ENCODE data around the gene SZRD1. TPM values are rescaled to one million over a fixed set of nuclear protein-coding genes. Genes with fewer than 3 reads are reported as not detected.
A peak's percentile ranks its signal among the peaks of the same experiment; 100 is the strongest.

SZRD1 gene
- total RNA-seq, 2 experiments from 2014 or later, result 156 to 157 TPM

DNA sequence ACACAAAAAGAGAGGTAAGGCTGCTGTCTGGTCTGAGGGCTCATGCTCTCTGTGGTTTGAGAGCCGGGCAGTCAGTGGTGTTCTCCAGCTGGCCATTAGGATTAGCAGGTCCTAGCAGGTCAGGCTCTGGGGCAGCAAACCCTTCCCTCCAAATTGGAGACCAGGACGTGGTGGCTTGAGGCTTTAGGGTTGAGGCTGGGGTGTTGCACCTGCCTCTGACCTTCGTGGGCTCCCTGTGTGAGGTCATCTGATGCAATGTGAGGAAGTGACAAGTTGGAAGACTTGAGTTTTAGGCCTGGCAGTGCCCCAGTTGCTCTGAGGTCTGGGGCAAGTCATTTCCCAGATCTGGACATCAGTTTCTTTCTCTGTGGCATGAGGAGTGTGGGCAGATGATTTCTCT lies 24.4 kb downstream of the SZRD1 start:
- Mint-ChIP-seq H3K9me3 (no peaks in the 10 kb centered on the region), H3K4me1 (peaks cover 56% of the 10 kb centered on the region), H3K27ac (peak overlapping the region; percentile 78), H3K4me3 (no peak overlapping the region), H3K27me3 (no peaks in the 10 kb centered on the region), H3K36me3 (ENCODE audit: low read depth) (peaks cover 46% of the 10 kb centered on the region)
- CTCF ChIA-PET, result interaction anchor here (1.2 kb wide), 1 partner anchor 49 kb away, joined by 4 read pairs; the partner anchor contains the start of gene NECAP2
- peak; percentile 25 for DNase-seq
- POLR2A ChIA-PET, result interaction anchor here (1.1 to 1.9 kb wide), 4 partner anchors 10 to 43 kb away, joined by 3 to 6 read pairs (median 4); no protein-coding TSS in a partner anchor

DNA sequence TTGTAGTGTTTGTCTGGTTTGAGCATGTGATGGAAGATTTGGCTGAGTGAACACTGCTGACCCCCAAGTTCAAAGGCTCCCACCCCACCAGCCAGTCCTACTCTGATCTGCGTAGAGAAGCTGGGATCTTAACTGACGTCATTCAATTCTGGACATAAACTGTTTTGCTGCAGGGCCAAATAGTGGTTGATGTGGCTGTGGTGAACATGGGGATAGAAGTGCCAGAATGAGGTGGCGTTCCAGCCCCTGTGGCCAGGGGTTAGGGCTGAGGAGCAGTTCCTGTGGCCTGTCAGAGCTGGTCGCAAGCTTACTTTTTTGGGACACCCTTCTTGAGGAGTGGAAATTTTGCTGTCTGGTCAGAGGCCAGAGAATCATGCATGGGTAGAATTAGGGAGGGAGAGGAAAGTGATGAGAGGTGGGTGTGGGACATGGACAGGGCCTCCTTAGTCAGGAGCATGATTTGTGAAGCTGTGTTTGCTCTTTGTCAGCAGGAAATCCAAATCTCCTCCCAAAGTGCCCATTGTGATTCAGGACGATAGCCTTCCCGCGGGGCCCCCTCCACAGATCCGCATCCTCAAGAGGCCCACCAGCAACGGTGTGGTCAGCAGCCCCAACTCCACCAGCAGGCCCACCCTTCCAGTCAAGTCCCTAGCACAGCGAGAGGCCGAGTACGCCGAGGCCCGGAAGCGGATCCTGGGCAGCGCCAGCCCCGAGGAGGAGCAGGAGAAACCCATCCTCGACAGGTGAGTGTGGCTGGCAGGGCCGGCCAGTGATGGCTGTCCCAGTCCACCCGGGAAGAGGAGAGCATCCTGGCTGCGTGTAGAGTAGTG lies 25.9 kb downstream of the SZRD1 start:
- peaks cover 52% of the 10 kb centered on the region for H3K4me1 Mint-ChIP-seq
- ChIA-PET POLR2A (interaction anchor here (0.7 to 1.9 kb wide), 3 partner anchors 25 to 512 kb away, joined by 3 to 6 read pairs (median 3); no protein-coding TSS in a partner anchor), CTCF (no interaction called here)
- no peaks in the 10 kb centered on the region for H3K9me3 Mint-ChIP-seq
- no peaks in the 10 kb centered on the region for H3K27me3 Mint-ChIP-seq
- no peak overlapping the region for H3K4me3 Mint-ChIP-seq
- no peak for DNase-seq
- H3K27ac Mint-ChIP-seq, result peak overlapping the region; percentile 78
- H3K36me3 Mint-ChIP-seq (ENCODE audit: low read depth), result peaks cover 60% of the 10 kb centered on the region

DNA sequence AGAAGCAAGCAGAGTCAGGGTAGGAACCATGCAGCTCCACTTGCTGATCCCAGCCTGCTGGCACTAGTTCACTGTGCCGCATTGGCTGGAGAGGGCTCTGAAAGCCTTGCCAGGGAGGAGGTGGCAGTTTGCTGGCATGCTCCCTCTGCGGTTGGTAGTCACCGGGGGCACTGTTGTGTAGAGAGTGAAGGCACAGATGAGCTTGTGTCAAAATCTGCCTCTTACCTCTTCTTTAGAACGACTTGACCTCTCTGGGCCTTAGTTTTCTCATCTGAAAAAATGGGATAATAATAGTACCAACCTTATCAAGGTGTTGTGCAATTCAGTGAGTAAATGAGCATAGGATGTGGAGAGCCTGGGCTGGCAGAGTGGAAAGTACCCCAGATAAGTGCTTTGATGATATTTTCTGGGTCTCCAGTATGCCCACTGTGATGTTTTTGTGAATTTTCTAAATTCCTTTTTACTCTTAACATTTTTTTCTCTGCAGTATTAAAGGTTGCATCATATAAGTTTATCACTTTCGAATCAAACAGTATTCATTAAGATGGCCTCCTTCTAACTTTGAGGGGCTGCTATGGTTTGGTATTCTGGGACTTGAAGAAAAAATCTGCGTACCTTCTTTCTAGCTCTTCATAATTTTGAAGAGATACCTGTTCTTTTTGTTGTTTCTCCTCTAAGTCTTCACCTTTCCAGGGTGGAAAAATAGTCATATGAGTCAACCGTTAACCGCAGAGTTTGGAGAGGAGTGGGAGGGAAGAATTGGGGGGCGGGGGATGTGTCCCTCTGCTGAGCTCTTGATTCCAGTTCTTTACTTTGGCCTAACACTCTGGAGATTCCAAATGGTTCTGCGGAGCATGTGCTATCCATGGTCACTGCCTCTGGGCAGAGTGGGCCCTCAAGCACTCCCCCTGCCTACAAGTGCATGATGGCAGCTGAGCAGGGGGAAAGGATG lies 26.8 kb downstream of the SZRD1 start:
- no peak for DNase-seq
- no peak overlapping the region for H3K27ac Mint-ChIP-seq
- no peaks in the 10 kb centered on the region for H3K27me3 Mint-ChIP-seq
- no peak overlapping the region for H3K4me3 Mint-ChIP-seq
- H3K4me1 Mint-ChIP-seq, result peaks cover 47% of the 10 kb centered on the region
- ChIA-PET POLR2A (interaction anchor here (1.6 kb wide), 1 partner anchor 27 kb away, joined by 3 read pairs; no protein-coding TSS in a partner anchor), CTCF (no interaction called here)
- H3K36me3 Mint-ChIP-seq (ENCODE audit: low read depth), result peaks cover 62% of the 10 kb centered on the region
- no peaks in the 10 kb centered on the region for H3K9me3 Mint-ChIP-seq

DNA sequence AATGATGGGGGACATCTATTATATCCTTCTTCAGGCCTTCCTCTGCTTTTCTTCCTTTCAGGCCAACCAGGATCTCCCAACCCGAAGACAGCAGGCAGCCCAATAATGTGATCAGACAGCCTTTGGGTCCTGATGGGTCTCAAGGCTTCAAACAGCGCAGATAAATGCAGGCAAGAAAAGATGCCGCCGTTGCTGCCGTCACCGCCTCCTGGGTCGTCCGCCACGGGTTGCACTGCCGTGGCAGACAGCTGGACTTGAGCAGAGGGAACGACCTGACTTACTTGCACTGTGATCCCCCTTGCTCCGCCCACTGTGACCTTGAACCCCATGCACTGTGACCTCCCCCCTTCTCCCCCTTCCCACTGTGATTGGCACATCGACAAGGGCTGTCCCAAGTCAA lies 27.9 kb downstream of the SZRD1 start:
- Mint-ChIP-seq H3K36me3 (ENCODE audit: low read depth) (peaks cover 69% of the 10 kb centered on the region), H3K4me1 (peaks cover 41% of the 10 kb centered on the region), H3K27me3 (no peaks in the 10 kb centered on the region), H3K4me3 (no peak overlapping the region), H3K27ac (no peak overlapping the region), H3K9me3 (no peaks in the 10 kb centered on the region)
- POLR2A ChIA-PET, result no interaction called here
- CTCF ChIA-PET, result no interaction called here
- DNase-seq, result no peak

DNA sequence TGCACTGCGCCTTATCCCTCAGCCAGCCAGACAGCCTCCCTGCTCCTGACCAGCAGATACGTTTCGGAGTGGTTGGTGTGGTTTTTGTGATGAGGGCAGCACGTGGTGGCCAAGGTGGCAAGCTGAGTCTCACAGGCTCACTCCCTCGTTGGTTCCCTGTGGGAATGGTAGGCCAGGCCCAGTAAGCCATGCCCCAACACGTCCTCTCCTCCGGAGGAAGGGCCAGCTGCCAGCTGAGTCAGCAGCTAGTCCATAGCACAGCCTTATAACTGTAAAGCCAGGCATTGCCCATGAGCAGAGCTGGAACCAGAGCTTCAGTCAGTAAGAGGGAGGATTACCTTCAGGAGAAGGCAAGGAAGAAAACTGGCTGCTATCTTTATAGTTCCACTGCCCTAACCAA lies 29.5 kb downstream of the SZRD1 start:
- POLR2A ChIA-PET, result interaction anchor here (1.2 kb wide), 1 partner anchor 24 kb away, joined by 3 read pairs; no protein-coding TSS in a partner anchor
- peaks cover 26% of the 10 kb centered on the region for H3K4me1 Mint-ChIP-seq
- no peak for DNase-seq
- H3K27ac Mint-ChIP-seq, result peak overlapping the region; percentile 16
- H3K36me3 Mint-ChIP-seq (ENCODE audit: low read depth), result peaks cover 64% of the 10 kb centered on the region
- H3K4me3 Mint-ChIP-seq, result no peak overlapping the region
- H3K27me3 Mint-ChIP-seq, result no peaks in the 10 kb centered on the region
- no peaks in the 10 kb centered on the region for H3K9me3 Mint-ChIP-seq
- CTCF ChIA-PET, result interaction anchor here (1.8 kb wide), 1 partner anchor 53 kb away, joined by 3 read pairs; no protein-coding TSS in a partner anchor

DNA sequence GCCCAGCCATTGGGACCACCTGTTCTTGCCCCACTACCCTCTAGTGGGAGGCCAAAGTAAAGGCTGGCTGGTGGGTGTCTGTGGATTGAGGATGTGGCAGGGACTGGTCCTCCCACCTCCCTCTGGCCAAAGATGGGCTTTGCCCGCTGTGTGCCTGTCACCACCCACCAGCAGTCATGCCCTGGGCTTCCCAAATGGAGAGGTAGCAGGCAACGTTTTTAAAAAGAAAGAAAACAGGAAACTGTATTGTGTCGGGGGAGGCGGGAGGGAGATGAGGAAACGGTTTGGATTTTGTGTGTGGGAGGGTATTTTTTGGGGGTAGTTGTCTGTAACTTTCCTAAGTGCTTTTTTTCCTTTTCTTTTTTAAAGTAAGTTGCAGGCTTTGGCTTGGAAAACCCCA lies 30.1 kb downstream of the SZRD1 start:
- Mint-ChIP-seq H3K36me3 (ENCODE audit: low read depth) (peaks cover 60% of the 10 kb centered on the region), H3K27ac (no peak overlapping the region), H3K27me3 (no peaks in the 10 kb centered on the region), H3K9me3 (no peaks in the 10 kb centered on the region), H3K4me3 (no peak overlapping the region), H3K4me1 (peaks cover 21% of the 10 kb centered on the region)
- DNase-seq, result no peak
- ChIA-PET CTCF (interaction anchor here (1.8 kb wide), 1 partner anchor 53 kb away, joined by 3 read pairs; no protein-coding TSS in a partner anchor), POLR2A (interaction anchor here (1.2 kb wide), 1 partner anchor 23 kb away, joined by 3 read pairs; no protein-coding TSS in a partner anchor)

DNA sequence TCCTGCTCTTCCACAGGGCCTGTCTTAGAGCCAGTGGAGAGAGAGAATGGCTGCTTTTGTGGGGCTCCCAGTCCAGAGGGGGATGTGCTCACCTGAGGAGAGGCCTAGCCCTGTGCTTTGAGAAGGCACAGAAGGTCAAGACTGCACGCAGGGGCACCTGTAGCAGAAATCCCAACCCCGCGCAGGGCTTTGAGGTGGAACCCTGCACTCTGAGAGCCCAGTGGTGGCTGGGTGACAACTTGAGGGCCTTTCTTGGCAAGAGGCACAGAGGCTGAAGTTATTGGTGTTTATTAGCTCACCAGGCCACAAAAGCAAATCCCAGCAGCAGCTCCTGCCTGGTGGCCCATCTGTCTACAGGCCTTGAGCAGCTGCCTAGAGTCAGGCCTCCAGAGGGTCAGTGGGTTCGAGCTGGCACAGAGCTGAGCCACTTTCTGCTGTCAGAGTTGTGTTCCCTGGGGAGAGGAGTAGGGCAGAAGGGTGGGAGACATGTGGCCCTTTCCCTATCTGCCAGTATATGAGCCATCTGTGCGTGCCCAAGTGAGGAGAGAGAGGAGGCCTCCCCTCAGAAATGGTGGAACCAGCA lies 31.4 kb downstream of the SZRD1 start:
- POLR2A ChIA-PET, result interaction anchor here (1.2 kb wide), 1 partner anchor 42 kb away, joined by 3 read pairs; the partner anchor contains the start of gene NECAP2
- no peaks in the 10 kb centered on the region for H3K9me3 Mint-ChIP-seq
- H3K36me3 Mint-ChIP-seq (ENCODE audit: low read depth), result peaks cover 47% of the 10 kb centered on the region
- no peak for DNase-seq
- H3K27ac Mint-ChIP-seq, result no peak overlapping the region
- no peaks in the 10 kb centered on the region for H3K27me3 Mint-ChIP-seq
- H3K4me1 Mint-ChIP-seq, result peaks cover 10% of the 10 kb centered on the region
- CTCF ChIA-PET, result no interaction called here
- H3K4me3 Mint-ChIP-seq, result no peak overlapping the region

DNA sequence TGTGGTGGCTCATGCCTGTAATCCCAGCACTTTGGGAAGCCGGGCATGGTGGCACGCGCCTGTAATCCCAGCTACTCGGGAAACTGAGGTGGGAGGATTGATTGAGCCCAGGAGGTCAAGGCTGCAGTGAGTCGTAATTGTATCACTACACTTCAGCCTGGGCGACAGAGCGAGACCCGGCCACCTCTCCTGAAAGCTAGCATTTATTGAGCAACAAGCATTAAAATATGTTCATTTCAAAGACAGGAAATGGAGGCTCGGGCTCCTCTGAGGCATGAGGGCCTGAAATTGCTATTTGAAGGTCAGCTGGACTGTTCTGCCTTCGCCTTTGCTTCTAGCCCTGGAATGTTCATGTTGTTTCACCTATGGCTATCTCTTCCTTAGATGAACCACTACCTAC lies 35.7 kb downstream of the SZRD1 start:
- no peak overlapping the region for H3K27ac Mint-ChIP-seq
- POLR2A ChIA-PET, result interaction anchor here (0.9 to 1.6 kb wide), 3 partner anchors 14 to 35 kb away, joined by 3 to 5 read pairs (median 5); no protein-coding TSS in a partner anchor
- H3K27me3 Mint-ChIP-seq, result no peaks in the 10 kb centered on the region
- no peaks in the 10 kb centered on the region for H3K9me3 Mint-ChIP-seq
- DNase-seq, result no peak
- CTCF ChIA-PET, result interaction anchor here (0.6 kb wide), 1 partner anchor 55 kb away, joined by 3 read pairs; no protein-coding TSS in a partner anchor
- no peaks in the 10 kb centered on the region for H3K4me1 Mint-ChIP-seq
- no peak overlapping the region for H3K4me3 Mint-ChIP-seq
- peaks cover 13% of the 10 kb centered on the region for H3K36me3 Mint-ChIP-seq (ENCODE audit: low read depth)

DNA sequence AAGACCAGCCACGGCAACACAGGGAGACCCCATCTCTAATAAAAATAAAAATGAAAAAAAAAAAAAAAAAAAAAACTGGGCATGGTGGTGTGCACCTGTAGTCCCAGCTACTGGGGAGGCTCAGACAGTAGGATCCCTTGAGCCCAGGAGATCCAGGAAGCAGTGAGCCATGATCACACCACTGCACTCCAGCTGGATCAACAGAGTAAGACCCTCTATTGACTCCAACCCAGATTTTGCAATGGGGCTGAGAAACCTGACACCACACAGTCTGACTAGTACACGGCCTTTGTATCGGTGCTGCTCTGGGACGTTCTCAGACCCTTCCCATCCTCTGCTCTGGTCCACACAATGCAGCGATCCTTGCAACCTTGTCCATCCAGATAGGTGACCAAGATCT lies 38.4 kb downstream of the SZRD1 start:
- Mint-ChIP-seq H3K27ac (no peak overlapping the region), H3K36me3 (ENCODE audit: low read depth) (no peaks in the 10 kb centered on the region), H3K4me1 (no peaks in the 10 kb centered on the region), H3K9me3 (no peaks in the 10 kb centered on the region), H3K27me3 (no peaks in the 10 kb centered on the region), H3K4me3 (no peak overlapping the region)
- CTCF ChIA-PET, result interaction anchor here (0.7 kb wide), 1 partner anchor 35 kb away, joined by 3 read pairs; no protein-coding TSS in a partner anchor
- no peak for DNase-seq
- POLR2A ChIA-PET, result no interaction called here

DNA sequence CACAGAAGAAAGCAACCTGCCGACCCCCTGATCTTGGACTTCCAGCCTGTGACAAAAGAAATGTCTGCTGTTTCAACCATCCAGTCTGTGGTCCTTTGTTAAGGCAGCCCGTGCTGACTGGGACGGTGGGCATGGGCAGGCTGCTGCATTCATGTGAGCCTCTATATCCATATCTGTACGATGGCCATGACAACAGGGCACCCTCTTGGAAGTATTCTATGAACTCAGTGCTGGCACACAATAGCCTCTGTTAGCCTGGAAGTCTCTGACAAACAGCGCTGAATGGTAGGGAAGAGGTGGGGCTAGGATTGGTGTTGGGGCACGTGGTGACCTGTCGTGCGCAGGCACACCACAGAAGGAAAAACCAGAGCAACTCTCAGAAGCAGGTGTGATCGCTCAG lies 39.8 kb downstream of the SZRD1 start:
- no peaks in the 10 kb centered on the region for H3K9me3 Mint-ChIP-seq
- no peaks in the 10 kb centered on the region for H3K36me3 Mint-ChIP-seq (ENCODE audit: low read depth)
- no peak overlapping the region for H3K4me3 Mint-ChIP-seq
- no peaks in the 10 kb centered on the region for H3K4me1 Mint-ChIP-seq
- H3K27ac Mint-ChIP-seq, result no peak overlapping the region
- ChIA-PET CTCF (no interaction called here), POLR2A (no interaction called here)
- H3K27me3 Mint-ChIP-seq, result peaks cover 5% of the 10 kb centered on the region
- DNase-seq, result no peak

DNA sequence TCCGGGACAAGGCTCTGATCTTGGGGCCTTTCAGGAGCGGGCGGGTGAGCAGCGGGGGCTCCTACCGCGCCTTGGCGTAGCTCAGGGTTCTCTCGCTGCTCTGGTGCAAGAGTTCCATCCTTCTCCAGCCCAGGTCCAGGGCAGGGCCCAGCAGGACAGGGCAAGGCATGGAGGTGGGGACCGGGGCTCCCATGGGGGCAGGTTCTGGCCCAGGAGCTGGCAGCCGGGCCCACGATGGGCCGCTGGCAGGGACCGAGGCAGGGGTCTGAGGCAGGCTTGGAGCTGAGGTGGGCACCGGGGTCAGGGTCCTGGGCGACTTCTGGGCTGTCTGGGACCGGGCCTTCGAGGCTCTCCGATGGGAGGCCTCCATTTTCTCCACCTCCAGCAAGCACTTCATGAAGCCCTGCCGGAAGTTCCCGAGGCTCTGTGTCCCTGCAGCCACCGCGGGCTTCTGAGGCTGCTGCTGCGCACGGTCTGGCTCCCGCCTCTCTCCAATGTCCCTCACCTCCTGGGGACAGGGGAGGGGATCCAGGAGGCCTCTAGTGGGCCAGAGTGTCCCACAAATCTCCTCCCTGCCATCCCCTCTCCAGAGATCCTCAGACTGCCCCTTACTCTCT lies 42.6 kb downstream of the SZRD1 start:
- Mint-ChIP-seq H3K4me1 (no peaks in the 10 kb centered on the region), H3K27ac (no peak overlapping the region), H3K27me3 (peaks cover 10% of the 10 kb centered on the region), H3K36me3 (ENCODE audit: low read depth) (no peaks in the 10 kb centered on the region), H3K4me3 (no peak overlapping the region), H3K9me3 (no peaks in the 10 kb centered on the region)
- no peak for DNase-seq
- POLR2A ChIA-PET, result interaction anchor here (1.6 kb wide), 1 partner anchor 10 kb away, joined by 4 read pairs; no protein-coding TSS in a partner anchor
- CTCF ChIA-PET, result interaction anchor here (0.5 to 1.2 kb wide), 2 partner anchors 11 to 64 kb away, joined by 3 to 4 read pairs; no protein-coding TSS in a partner anchor

DNA sequence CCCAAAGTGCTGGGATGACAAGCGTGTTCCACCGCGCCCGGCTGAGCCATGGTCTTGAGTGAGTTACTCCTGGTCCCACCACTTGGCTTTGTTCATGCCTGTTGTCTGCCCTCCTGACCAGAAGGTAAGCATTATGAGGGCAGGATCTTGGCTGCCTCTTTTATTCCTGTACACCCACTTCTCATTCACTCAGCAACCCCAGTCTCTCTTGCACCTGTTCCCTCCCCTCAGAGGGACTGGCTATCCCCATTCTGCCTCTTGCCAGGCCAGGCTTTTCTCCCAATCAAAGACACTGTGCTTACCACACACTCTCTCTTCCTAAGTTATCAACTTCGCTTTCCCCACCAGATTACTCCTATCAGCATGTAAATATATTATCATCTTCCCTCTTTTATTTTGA lies 43.8 kb downstream of the SZRD1 start:
- no peaks in the 10 kb centered on the region for H3K9me3 Mint-ChIP-seq
- no peak overlapping the region for H3K27ac Mint-ChIP-seq
- DNase-seq, result no peak
- no peaks in the 10 kb centered on the region for H3K4me1 Mint-ChIP-seq
- peaks cover 10% of the 10 kb centered on the region for H3K27me3 Mint-ChIP-seq
- no peaks in the 10 kb centered on the region for H3K36me3 Mint-ChIP-seq (ENCODE audit: low read depth)
- ChIA-PET POLR2A (no interaction called here), CTCF (interaction anchor here (1.2 kb wide), 1 partner anchor 10 kb away, joined by 4 read pairs; no protein-coding TSS in a partner anchor)
- no peak overlapping the region for H3K4me3 Mint-ChIP-seq
